ENCODE results near the gene APBB2.

The APBB2 gene

DNA sequence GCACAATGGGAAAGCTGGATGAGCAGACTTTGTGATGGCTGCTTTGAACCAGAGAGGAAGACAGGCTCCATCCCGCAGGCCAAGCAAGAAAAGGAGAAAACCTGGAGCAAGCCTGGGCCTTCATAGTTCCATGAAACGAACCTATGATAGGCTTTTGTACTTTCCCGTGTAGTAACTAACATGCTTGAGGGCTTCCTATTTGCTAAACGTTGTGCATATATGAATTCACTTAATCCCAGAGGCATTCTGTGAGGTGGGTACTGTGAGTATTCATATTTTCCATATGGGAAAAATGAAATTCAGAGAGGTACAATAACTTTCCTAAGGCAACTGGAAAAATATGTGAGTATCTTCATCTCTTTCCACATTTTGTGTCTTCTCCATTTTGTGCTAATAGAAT is 13.6 kb upstream of the APBB2 start:
- no peaks in the 10 kb centered on the region for H3K9me3 Mint-ChIP-seq
- DNase-seq = no peak
- H3K27me3 Mint-ChIP-seq = peaks cover 16% of the 10 kb centered on the region
- no peak for ATAC-seq
- H3K27ac Mint-ChIP-seq = no peak overlapping the region
- no peak overlapping the region for H3K4me3 Mint-ChIP-seq
- no peaks in the 10 kb centered on the region for H3K4me1 Mint-ChIP-seq
- no peaks in the 10 kb centered on the region for H3K36me3 Mint-ChIP-seq (ENCODE audit: low read depth)

DNA sequence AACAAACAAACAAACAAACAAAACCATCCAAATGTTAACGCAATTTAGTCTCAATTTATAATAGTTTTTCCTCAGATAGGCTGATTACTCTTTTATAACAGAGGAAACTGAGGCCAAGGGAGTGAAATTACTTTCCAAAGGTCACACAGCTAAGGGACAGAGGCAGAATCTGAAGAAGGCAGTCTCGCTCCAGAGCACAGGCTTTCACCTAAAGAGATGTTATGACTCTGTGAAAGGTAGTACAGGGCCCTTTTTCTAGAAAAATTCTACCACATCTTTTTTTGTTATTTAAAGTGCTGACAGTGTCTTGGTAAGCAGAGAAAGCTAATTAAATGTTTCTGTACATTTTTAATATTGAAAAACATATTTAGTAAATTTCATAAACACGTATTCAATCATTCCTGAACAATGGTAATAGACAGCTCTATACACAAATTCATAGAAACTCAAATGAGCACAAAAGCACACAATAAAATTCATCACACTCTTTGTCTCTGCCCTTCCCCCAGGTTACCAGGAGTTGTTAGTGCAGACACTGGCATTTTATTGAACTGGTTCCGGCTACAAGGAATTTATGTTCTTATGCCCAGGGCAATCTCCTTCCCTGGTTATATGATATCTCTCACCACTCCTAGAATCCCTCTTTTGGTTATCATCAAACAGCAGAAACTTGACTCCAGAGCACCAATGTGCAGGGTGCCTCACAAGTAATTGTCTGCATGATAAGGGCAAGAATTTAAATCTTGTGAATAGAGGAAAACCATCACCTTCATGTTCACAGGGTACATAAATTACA is 7.7 kb upstream of the APBB2 start:
- Mint-ChIP-seq H3K27me3 (peaks cover 26% of the 10 kb centered on the region), H3K9me3 (no peaks in the 10 kb centered on the region), H3K36me3 (ENCODE audit: low read depth) (no peaks in the 10 kb centered on the region), H3K27ac (no peak overlapping the region), H3K4me1 (peaks cover under 1% of the 10 kb centered on the region), H3K4me3 (no peak overlapping the region)
- ATAC-seq = no peak
- no peak for DNase-seq

DNA sequence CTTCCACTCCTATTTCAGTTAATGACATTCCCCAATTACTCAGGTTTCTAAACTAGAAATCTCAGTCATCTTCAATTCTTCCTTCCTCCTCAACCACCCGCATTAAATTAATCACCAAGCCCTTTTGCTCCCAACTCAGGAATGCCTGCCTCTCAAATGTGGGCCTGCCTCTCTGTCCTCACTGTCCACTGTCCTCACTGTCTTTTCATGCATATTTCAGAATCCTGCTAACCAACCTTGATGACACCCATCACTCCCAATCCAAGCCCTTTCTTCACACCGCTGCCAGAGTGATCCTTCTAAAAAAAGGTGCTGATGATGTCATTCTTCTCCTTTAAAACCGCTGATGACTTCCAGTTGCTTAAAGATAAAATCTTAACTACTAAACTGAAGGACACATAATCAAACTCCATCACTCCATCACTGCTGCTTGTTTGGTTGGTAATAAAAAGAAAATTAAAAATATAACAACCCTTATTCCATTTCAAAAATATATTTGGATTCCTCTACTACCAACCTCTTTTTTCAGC is 5.1 kb upstream of the APBB2 start:
- H3K36me3 Mint-ChIP-seq (ENCODE audit: low read depth) = no peaks in the 10 kb centered on the region
- peaks cover 42% of the 10 kb centered on the region for H3K27me3 Mint-ChIP-seq

DNA sequence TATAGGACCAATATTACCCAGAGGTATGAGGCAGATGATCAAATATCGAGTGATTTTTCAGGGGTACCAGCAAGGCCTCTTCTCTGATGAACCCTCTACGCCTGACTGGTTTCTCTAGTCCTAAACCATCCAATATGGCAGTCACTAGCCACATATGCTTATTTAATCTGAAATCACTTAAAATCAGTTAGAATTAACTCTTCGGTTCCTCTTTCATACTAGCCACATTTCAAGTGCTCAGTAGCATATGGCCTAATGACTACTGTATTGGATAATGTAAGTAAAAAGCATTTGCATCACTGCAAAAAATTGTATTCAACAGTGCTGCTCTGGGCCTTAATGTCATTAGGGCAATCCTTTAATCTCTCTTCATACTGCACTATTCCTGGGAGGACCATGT is 4.4 kb upstream of the APBB2 start:
- Mint-ChIP-seq H3K27me3 (peaks cover 41% of the 10 kb centered on the region), H3K36me3 (ENCODE audit: low read depth) (no peaks in the 10 kb centered on the region), H3K4me1 (peaks cover 16% of the 10 kb centered on the region), H3K27ac (no peak overlapping the region), H3K9me3 (no peaks in the 10 kb centered on the region), H3K4me3 (no peak overlapping the region)
- ATAC-seq (no peak), DNase-seq (no peak)

More for the DNA sequence above, 5.1 kb upstream of the APBB2 start:
- Mint-ChIP-seq H3K4me1 (peaks cover 16% of the 10 kb centered on the region), H3K4me3 (no peak overlapping the region), H3K9me3 (no peaks in the 10 kb centered on the region), H3K27ac (no peak overlapping the region)
- DNase-seq (no peak), ATAC-seq (no peak)

DNA sequence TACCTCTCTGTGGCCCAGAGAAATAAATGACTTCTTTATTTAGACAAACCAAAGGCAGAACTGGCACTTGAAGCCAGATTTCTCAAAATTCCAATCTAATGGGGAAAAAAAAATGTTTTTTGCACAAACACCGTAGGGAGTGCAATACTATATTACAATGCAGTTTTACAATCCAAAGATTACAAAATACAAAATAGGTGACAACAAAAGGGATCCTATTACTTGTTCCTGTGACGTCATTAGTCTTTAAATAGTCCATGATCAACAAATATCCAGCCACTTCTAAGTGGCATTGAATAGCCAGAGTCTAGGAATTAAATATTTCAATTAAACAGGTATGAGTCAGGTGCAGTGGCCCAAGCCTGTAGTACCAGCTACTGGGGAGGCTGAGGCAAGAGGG is 3.0 kb upstream of the APBB2 start:
- DNase-seq = no peak
- Mint-ChIP-seq H3K4me1 (peaks cover 26% of the 10 kb centered on the region), H3K9me3 (no peaks in the 10 kb centered on the region), H3K36me3 (ENCODE audit: low read depth) (no peaks in the 10 kb centered on the region), H3K27ac (peak overlapping the region; percentile 68), H3K27me3 (peaks cover 54% of the 10 kb centered on the region), H3K4me3 (no peak overlapping the region)
- ATAC-seq = no peak

DNA sequence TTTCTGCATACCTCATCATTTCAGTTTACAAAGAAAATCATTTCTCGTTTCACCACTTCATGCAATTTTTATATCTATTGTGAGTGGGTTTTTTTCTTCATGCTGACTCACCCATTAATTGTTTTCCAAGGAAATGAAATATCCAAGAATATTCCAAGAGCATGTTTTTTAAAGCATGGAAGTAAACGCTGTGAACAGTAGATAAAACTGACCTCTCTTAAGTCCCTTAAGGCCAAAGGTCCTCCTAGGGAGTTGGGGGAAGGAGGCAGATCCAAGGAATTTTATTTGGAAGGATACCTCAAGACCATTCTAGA is 2.6 kb upstream of the APBB2 start:
- ATAC-seq (no peak), DNase-seq (no peak)
- peaks cover 57% of the 10 kb centered on the region for H3K27me3 Mint-ChIP-seq
- peak overlapping the region; percentile 78 for H3K4me3 Mint-ChIP-seq
- H3K9me3 Mint-ChIP-seq = no peaks in the 10 kb centered on the region
- no peaks in the 10 kb centered on the region for H3K36me3 Mint-ChIP-seq (ENCODE audit: low read depth)
- H3K27ac Mint-ChIP-seq = peak overlapping the region; percentile 68
- H3K4me1 Mint-ChIP-seq = peaks cover 26% of the 10 kb centered on the region

DNA sequence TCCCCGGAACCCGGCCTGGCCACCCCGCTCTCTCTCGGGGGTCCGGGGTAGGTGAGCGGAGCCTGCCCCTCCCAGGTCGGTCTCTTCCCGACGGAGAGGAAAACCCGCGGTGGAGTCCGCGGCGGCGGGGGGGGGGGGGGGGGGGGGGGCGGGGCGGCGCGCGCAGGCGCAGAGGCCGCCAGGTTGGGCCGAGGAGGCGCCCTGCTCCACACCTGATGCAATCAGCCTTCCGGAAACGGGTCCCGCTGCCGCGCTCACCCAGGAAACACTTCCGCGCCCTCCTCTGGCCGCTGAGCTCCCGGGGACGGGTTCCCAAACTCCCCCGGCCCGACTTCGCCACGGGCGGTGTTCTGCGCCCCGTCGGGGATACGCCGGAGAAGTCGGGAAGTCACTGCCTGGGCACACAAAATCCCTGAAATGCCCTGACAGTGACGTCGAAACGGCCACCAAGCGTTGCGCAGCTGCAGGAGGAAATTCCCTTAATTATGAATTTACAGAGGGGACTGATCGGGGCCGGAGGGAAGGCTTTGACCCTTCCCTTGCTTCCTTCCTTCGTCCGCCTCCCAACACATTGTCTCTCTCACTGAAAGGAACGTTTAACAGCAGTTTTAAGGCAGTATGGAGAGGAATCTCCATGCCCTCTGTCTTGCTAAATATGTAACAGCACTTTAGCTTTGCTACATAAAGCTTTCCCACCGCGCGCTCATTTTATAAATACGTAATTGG is 2.1 kb upstream of the APBB2 start:
- DNase-seq (peak; percentile 70), ATAC-seq (peak; percentile 57)
- peaks cover 26% of the 10 kb centered on the region for H3K4me1 Mint-ChIP-seq
- H3K27me3 Mint-ChIP-seq = peaks cover 62% of the 10 kb centered on the region
- H3K36me3 Mint-ChIP-seq (ENCODE audit: low read depth) = no peaks in the 10 kb centered on the region
- no peaks in the 10 kb centered on the region for H3K9me3 Mint-ChIP-seq
- peak overlapping the region; percentile 68 for H3K27ac Mint-ChIP-seq
- peak overlapping the region; percentile 78 for H3K4me3 Mint-ChIP-seq

DNA sequence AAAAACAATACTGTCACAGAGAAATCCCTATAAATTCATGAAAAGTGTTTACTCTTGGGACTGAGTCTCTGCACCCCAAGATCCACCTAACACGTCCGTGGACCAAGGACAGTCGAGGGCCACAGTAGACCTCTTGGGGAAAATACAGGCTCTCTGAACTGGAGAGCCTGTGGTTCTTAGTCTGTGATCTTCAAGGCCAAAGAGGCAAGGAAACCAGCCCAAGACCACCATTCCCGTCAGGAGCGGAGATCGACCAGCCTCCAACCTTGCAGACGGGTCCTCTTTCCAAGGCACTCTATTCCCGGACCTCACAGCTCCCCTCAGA is 1.6 kb upstream of the APBB2 start:
- Mint-ChIP-seq H3K27me3 (peaks cover 59% of the 10 kb centered on the region), H3K4me1 (peaks cover 26% of the 10 kb centered on the region), H3K9me3 (no peaks in the 10 kb centered on the region), H3K27ac (peak overlapping the region; percentile 16), H3K4me3 (peak overlapping the region; percentile 60), H3K36me3 (ENCODE audit: low read depth) (no peaks in the 10 kb centered on the region)
- DNase-seq (peak; percentile 4), ATAC-seq (no peak)

DNA sequence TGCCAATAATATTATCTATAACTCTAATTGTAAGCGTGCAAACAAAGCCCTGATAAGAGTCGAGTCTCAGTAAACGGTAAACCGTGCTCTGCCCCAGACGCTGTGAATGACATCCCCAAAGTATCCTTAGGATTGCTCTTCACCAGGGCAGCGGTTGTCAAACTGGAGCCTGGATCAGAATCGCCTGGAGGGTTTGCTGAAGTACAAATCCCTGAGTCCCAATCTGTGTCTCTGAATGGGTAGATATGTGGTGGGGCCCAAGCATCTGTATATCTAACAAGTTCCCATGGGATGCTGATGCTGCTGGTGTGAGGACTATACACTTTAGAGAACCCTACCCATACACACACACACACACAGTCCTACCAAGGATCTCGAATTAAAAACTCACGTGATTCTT is 813 bp upstream of the APBB2 start:
- Mint-ChIP-seq H3K36me3 (ENCODE audit: low read depth) (no peaks in the 10 kb centered on the region), H3K4me3 (peak overlapping the region; percentile 60), H3K9me3 (no peaks in the 10 kb centered on the region), H3K27ac (no peak overlapping the region), H3K4me1 (peaks cover 26% of the 10 kb centered on the region), H3K27me3 (peaks cover 55% of the 10 kb centered on the region)
- ATAC-seq = no peak
- no peak for DNase-seq

DNA sequence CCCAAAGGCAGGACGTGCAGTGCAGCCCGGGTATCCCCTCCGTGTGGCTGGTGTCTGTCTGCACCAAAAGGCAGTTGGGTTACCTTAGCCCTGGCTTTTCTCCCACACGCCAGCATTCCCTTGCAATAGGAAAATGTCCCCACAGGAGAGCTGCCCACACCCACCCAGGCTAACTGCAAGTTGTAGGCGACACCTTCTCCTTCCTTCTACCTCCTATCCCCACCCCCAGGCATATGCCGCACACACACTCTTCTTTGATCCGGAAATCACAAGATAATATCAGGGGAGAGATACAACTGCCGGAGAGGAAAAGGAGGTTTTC is 444 bp upstream of the APBB2 start:
- H3K36me3 Mint-ChIP-seq (ENCODE audit: low read depth) = no peaks in the 10 kb centered on the region
- H3K9me3 Mint-ChIP-seq = no peaks in the 10 kb centered on the region
- no peak for ATAC-seq
- peaks cover 26% of the 10 kb centered on the region for H3K4me1 Mint-ChIP-seq
- H3K27me3 Mint-ChIP-seq = peaks cover 55% of the 10 kb centered on the region
- no peak for DNase-seq
- H3K4me3 Mint-ChIP-seq = peak overlapping the region; percentile 32
- no peak overlapping the region for H3K27ac Mint-ChIP-seq

DNA sequence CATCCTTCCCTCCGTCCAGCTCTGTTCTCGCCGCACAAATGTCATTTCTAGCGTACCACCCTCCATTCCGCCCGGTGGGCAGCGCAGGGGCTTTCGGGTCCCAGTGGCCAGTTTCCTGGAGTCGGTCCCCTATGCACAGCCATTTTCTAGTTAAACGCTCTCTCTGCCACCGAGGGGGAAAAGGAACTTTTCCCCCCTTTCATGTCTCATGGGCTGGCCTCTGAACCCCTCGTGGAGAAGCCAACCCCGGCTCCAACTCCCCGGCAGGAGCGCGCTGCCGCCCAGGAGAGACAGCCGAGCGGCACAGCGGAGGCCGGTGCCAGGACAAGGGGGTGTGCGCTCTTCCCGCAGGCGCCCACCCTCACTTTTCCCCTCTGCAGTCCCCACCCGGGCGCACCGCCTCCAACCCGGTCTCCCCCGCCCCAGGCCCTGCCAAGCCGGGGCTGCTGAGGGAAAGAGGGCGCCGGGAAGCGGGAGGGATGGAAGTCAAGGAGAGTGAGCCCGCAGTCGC is 662 bp downstream of the APBB2 start:
- H3K4me3 Mint-ChIP-seq = peak overlapping the region; percentile 62
- H3K27me3 Mint-ChIP-seq = peaks cover 60% of the 10 kb centered on the region
- peaks cover 26% of the 10 kb centered on the region for H3K4me1 Mint-ChIP-seq
- no peaks in the 10 kb centered on the region for H3K9me3 Mint-ChIP-seq
- H3K27ac Mint-ChIP-seq = no peak overlapping the region
- ATAC-seq = no peak
- H3K36me3 Mint-ChIP-seq (ENCODE audit: low read depth) = no peaks in the 10 kb centered on the region
- no peak for DNase-seq

DNA sequence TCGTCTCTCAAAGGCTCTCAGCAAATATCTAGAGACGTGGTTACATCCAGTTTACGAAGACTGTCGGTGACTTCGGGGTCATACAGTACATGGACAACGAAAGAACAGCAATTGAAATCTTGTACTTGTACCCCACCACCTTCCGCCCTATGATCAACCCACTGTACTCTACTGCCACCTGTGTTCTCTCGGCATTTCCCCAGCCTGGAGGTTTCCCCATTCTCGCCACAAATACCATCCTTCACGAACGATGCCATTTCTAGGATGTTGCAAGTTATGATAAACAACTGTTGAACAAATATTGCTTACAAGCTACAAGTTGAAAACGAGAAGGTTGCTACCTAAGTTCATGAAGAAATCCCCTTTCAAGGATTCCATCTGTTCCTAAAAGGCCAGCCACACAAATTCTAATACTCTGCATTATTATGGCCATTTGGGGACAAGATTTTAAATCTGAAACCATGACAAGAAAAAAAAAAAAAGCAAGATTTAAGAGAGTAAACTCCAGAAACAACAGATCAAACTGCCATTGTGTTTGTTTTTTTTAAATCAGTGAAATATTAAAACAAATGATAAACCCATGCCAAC is 1.6 kb downstream of the APBB2 start:
- H3K4me3 Mint-ChIP-seq = peak overlapping the region; percentile 14
- peaks cover 29% of the 10 kb centered on the region for H3K4me1 Mint-ChIP-seq
- peaks cover 61% of the 10 kb centered on the region for H3K27me3 Mint-ChIP-seq
- ATAC-seq (no peak), DNase-seq (no peak)
- no peak overlapping the region for H3K27ac Mint-ChIP-seq
- no peaks in the 10 kb centered on the region for H3K36me3 Mint-ChIP-seq (ENCODE audit: low read depth)
- H3K9me3 Mint-ChIP-seq = no peaks in the 10 kb centered on the region

DNA sequence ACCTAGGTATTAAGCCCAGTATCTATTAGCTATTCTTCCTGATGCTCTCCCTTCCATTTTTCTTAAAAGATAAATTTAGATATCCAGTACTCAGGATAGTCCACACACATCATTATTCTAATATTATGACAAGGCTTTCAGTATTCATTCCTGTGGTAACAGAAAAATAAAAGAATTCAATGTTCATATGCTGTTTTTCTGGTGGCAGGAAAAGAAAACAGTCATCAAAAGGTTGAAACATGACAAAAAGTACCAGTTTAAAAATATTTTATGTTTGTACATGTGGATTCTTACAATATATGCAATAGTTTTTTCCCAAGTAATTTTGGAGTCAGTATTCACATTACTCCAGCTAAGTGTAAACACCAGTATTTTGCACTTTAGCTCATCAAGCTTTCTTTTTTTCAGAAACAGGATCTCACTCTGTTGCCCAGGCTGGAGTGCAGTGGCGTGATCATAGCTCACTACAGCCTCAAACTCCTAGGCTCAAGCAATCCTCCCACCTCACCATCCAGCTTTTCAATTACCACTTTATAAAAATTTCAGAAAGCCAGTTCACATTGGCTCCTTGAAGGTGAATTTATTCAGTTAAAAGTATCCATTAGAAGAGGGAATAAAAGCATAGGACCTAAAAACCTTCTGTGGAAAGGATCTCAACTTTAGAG is 2.3 kb downstream of the APBB2 start:
- ATAC-seq (no peak), DNase-seq (no peak)
- Mint-ChIP-seq H3K27me3 (peaks cover 59% of the 10 kb centered on the region), H3K27ac (no peak overlapping the region), H3K36me3 (ENCODE audit: low read depth) (no peaks in the 10 kb centered on the region), H3K4me1 (peaks cover 34% of the 10 kb centered on the region), H3K9me3 (no peaks in the 10 kb centered on the region), H3K4me3 (no peak overlapping the region)

DNA sequence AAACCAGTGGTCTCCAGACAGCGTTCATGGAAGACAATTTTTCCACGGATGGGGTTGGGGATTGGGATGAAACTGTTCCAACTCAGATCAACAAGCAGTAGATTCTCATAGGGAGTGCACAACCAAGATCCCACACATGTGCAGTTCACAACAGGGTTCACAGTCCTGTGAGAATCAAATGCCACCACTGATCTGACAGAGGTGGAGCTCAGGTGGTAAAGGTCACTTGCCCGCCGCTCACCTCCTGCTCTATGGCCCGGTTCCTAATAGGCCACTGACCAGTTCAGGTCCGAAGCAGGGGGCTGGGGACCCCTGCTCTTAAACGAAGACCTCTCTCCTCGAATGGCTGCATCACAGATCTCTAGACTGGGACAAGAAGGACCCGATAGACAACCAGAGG is 4.4 kb downstream of the APBB2 start:
- H3K9me3 Mint-ChIP-seq = no peaks in the 10 kb centered on the region
- ATAC-seq (no peak), DNase-seq (no peak)
- peaks cover 21% of the 10 kb centered on the region for H3K4me1 Mint-ChIP-seq
- peaks cover 44% of the 10 kb centered on the region for H3K27me3 Mint-ChIP-seq
- H3K4me3 Mint-ChIP-seq = no peak overlapping the region
- H3K27ac Mint-ChIP-seq = no peak overlapping the region
- no peaks in the 10 kb centered on the region for H3K36me3 Mint-ChIP-seq (ENCODE audit: low read depth)

Measured in activated naive CD8-positive, alpha-beta T cell treated with anti-CD3 and anti-CD28 coated beads, Interleukin-2, amount 50 U/mL, for 24 hours (primary cell).